Fibroblast of skin of left biceps (primary cell): Measurements from ENCODE around the gene HHIPL1.

Experiments used
- DNase-seq, 2 experiments: peaks; one replicate each; pipeline ENCODE4 v3.0.0-alpha.2; 2013; ENCODE audit warnings: low read depth in 2 of 2

HHIPL1 gene

GRCh38 chr14:99716091-99716849, 71.3 kb downstream of the HHIPL1 start:
- DNase-seq = no peak

DNA sequence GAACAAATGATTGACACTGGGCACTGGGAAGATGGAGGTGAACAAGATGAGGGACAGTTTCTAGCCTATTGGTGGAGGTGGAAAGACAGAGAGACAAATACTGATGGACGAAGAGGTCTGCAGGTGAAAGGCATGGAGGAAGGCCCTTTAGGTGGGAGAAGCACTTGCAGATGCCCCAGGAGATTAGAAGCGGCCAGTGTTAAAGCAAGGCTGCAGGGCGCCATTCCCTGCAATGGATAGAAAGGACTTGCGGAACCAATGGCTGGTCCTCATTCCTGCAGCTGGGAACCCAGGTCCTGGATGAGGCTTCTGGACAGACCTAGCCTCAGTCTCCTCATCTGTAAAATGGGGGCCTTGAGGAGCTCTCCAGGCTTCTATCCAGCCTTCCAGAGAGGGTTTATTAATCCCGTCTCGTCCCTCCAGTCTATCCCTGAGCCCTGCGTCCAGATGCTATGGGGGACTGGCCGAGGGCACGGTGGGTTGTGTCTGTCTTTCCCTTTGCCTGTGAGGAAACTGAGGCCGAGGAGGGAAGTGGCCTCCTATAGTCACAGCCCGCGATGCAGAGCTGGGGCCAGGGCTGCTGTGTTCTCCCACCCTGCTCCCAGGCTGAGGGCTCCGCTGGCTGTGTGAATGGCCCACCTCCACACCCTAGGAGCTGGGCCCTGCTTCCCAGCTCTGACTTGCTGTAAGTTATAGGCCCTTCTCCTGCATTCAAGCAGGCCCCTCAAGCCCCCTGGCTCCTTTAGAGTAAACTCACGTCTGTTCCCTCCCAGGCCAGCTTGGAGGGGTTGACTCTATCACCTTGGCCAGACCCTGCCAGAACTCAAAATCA, 72.1 kb downstream of the HHIPL1 start:
- no peak for DNase-seq

GRCh38 chr14:99717682-99718013, 72.7 kb downstream of the HHIPL1 start:
- no peak for DNase-seq

DNA sequence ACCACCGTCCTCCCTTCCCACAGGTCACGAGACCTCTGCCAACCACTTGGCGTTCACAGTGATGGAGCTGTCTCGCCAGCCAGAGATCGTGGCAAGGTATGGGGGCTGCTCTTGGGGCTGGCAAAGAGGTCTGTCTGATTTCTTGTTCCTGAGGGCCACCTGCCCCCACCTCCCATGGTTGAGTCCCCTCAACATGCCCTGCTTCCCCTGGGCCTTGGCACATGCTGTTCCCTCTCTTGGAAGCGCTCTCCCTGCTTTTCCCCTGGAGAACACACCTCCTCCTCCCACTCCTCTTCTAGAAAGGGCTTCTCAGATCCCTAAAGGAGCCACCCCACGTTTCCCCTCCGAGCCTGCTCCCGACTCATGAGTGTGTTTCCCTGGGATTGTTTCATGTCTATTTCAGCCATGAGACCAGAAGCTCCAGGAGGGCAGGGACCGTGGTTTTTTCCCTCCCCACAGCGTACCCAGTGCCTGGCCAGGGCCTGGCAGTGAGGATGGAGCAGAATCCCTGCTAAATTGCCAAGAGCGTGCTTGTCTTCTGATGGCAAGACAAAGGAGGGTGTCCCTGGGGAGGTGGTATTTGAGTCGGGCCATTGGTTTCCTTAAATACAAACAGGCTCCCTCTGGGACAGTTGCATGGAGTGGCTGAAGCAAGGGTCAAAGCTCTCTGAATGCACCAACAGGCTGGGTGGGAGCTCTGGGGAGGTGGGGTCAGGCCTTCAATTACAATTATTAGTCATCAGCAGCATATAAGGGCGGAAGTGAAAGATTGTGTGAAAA, 73.3 kb downstream of the HHIPL1 start:
- no peak for DNase-seq

DNA sequence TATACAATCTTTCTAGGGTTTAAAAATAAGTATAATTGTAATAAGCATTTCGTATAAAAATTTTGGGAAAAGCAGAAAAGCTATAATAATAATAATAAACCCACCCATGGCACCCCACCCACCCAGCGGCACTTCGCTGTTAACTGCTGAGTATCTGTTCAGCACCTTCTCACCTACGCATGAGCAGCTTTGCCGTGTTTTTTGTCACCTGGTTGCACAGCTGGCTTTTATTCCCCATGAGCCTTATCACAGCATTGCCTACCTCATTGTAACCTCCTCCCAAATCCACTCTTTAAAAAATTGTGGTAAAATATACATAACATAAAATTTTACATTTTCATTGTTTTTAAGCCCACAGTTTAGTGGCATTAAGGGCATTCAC, 73.9 kb downstream of the HHIPL1 start:
- no peak for DNase-seq

- no peak for DNase-seq
Measured at GRCh38 chr14:99720941-99721791, 76.2 kb downstream of the HHIPL1 start.

- no peak for DNase-seq
Measured at GRCh38 chr14:99721792-99722516, 77.0 kb downstream of the HHIPL1 start.

DNA sequence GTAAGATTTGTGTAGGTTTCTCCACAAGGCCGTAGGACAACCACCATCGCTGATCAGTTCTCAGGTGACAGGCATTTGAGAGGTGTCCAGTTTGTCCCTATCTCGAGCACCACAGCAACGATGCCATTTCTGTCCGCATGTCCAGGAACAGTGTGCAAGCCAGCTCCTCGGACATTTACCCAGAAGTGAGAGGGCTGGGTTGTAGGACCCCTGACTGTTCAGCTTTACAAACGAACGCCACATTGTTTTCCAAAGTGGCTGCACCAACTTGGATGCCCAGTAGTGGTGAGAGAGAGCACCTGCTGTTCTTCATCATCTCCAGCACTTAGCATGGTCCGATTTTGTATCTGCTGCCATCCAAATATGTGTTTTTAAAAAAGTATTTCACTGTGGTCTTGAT, 77.8 kb downstream of the HHIPL1 start:
- no peak for DNase-seq

DNA sequence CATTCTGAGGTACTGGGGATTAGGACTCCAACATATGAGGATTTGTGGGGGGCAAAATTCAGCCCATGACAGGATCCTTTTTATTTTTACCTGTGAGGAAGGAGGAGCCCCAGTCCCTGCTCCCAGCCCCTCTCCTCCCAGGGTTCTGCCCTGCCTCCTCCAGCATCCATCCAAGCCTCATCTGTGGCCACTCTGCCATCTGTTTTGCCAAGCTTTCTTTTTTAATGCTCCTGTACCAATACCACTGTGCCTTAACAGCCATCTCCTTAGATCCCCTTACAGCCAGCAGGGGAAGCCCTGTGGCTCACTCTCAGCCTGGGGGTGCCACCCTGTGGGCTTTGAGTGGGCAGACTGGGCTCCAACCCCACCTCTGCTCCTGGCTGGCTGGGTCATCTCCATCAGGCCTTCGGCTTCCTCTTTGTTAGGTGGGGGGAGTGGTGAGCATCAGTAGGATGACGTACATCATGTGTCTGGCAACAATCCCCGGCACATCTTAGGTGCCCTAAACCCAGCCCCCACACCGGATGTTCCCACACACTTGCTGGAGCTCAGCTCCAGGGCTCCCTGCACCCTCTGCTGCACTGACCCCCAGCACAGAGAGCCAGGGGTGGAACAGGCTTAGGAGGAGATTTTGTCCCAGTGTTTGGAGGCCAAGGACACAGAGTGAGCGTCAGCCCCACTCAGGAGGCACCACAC, 79.4 kb downstream of the HHIPL1 start:
- DNase-seq = no peak

DNA sequence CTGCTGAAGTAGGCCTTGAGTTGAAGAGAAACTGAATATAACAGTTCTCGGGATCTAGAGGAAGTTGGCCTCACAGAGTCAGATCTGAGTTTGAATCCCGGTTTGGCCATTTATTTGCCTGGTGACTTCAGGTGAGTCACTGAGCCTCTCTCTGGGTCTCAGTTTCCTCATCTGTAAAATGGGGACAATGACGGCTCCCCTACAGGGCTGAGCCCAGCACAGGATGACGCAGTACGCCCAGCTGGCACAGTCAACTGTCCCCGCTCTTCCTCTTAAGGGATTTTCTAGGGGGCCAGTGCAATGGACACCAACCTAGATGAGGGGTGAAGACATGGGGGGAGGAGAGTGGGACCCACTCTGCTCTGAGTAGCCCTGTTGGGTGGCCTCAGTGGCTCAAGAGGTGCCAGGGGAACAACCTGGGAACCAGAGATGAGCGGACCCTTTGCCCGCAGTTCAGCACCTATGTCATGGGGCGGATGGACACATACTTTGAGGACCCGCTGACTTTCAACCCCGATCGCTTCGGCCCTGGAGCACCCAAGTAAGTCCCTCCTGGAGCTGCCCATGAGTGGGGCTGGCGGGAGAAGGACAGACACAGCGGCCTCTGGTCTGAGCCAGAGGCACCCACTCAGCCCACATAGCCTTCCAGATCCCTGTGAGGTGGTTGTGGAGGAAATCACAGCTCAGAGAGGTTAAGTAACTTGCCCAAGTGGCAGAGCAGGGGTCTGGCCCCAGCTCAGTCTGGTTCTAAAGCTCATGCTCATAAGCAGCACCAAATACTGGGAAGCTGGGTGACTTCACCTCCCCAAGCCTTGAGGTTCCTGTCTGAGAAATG, 80.2 kb downstream of the HHIPL1 start:
- no peak for DNase-seq

GRCh38 chr14:99725774-99726537, 81.0 kb downstream of the HHIPL1 start:
- no peak for DNase-seq

DNA sequence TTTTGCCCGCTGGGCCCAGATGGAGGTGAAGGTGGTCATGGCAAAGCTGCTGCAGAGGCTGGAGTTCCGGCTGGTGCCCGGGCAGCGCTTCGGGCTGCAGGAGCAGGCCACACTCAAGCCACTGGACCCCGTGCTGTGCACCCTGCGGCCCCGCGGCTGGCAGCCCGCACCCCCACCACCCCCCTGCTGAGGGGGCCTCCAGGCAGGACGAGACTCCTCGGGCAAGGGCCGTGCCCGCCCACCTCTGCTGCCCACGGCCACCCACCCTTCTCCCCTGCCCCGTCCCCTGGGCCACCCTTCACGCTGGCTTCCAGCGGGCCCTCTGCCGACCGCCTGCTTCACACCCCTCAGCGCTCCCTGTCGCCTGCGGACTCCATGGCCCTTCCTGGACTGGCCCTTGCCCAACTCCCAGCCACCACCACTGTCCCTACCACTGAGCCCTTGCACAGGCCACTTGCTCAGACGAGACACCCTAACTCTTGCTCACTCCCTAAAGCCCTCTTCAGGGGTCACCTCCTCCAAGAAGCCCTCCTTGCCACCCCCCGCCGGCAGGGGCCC, 81.7 kb downstream of the HHIPL1 start:
- DNase-seq = no peak

DNA sequence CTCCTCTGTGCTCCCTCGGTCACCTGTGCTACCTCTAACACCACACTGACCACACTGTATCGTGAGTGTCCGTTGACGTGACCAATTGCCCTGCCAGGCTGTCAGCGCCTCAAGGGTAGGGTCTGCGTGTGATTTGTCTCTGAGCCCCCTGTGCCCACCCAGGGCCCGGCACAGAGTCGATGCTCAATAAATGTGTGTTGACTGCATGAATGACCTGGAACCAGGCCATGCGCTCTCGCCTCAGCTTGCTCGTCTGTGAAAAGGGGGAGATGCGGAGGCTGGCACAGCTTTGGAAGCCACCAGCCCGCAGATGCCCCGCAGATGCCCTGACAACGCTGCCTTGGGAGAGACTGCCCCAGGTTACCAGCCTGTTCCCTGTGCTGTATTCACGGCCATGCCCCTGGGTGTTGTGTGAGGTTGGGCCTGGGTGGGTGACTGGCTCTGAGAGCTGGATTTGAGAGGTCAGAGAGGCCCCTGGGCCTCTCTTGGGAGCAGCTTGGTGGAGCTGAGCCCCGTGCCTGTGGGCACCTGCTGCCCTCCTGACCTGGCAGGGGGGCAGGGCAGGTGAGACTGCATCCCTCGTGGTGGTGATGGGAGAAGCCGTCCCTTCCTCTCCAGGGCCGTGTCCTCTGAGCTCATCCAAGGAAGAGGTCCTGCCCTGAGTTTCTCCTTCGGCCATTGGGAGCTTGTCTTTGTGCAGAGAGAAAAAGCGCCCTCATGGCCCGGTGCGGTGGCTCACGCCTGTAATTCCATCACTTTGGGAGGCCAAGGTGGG, 82.4 kb downstream of the HHIPL1 start:
- no peak for DNase-seq

DNA sequence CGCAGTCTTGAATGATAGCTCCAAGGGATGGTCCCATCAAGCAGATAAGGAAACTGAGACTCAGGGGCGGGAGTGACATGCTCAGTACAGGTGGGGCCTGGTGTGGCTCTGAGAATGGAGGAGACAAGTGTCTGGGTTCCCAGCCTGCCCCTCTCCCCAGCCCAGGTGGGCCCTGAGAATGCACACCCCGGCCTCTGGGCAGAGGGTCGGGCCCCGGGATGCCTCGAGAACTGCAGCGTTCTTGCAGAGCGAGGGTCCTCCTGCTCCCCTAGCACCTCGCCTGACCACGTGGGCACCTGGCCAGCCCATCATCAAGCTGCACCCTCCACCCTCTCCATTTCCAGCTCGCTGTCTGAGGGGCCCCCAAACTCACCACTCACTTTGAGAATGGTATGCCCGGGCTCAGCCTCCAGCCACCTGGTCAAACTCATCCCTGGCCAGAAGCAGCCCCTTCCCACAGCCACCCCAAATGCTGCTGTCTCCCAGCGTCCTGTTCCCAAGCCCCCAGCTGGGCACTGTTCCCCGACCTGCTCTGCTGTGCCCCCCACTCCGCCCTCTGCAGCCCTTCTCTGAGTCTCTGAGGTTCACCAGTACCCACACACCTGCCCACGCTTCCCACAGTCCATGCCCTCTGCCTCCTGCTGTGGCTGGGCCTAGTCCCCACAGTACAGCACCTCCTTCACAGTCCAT, 83.4 kb downstream of the HHIPL1 start:
- DNase-seq = no peak

DNA sequence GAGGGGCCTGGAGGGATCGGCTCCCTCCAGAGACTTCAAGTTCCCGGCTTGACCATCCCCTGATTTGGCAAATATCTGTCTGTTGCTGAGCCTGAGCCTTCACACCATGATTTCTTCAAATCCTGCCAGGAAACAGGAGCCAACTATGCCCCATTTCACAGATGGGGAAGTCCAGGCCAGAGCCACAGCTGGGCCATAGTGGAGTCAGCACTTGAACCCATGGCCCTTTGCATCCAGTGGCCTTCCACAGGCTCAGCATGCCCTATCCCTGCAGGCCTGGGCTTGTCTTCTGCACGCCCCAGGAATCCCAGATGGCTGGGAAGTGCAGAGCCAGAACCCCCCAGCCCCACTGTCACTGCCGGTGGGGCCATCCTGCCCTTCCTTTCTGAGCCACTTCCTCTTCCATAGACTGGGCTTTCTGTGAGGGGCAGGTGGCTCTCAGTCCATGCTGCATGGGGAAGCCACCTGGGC, 84.1 kb downstream of the HHIPL1 start:
- DNase-seq = no peak
